ENCODE results near the gene PPP5C. TPM values are rescaled to one million over a fixed set of nuclear protein-coding genes. Genes with fewer than 3 reads are reported as not detected.

The PPP5C gene
- total and polyA plus RNA-seq, 5 donors, result 62.4 to 74.1 (median 64.1) TPM

Other genes with a start within 250 kb of the PPP5C start
- gene IGFL3, start 222.4 kb upstream of the PPP5C start, total RNA-seq, result not detected
- gene IGFL3, start 222.4 kb upstream of the PPP5C start, polyA plus RNA-seq, result not detected
- under 1 TPM in 1 of 4 donors, not detected in 3; 0.43 TPM for gene IGFL2, start 198.8 kb upstream of the PPP5C start, total RNA-seq
- 0.14 TPM for gene IGFL2, start 198.8 kb upstream of the PPP5C start, polyA plus RNA-seq
- gene IGFL1, start 117.3 kb upstream of the PPP5C start, total RNA-seq, result not detected
- not detected for gene IGFL1, start 117.3 kb upstream of the PPP5C start, polyA plus RNA-seq
- gene HIF3A, start 50.0 kb upstream of the PPP5C start, total RNA-seq, result 100 to 1,000 TPM in 1 of 4 donors, 10 to 100 TPM in 3; 60.0 to 132 (median 90.8) TPM
- gene HIF3A, start 50.0 kb upstream of the PPP5C start, polyA plus RNA-seq, result 94.7 TPM
- gene CCDC8, start 66.5 kb downstream of the PPP5C start, total RNA-seq, result 10 to 100 TPM; 47.0 to 54.6 (median 49.9) TPM
- gene CCDC8, start 66.5 kb downstream of the PPP5C start, polyA plus RNA-seq, result 28.8 TPM
- gene PNMA8C, start 81.8 kb downstream of the PPP5C start, total RNA-seq, result under 1 TPM; 0.23 to 0.31 (median 0.26) TPM
- gene PNMA8C, start 81.8 kb downstream of the PPP5C start, polyA plus RNA-seq, result 0.05 TPM
- gene PNMA8A, start 124.5 kb downstream of the PPP5C start, total RNA-seq, result 10 to 100 TPM; 15.7 to 29.8 (median 26.4) TPM
- gene PNMA8A, start 124.5 kb downstream of the PPP5C start, polyA plus RNA-seq, result 10.7 TPM
- 1 to 10 TPM; 2.1 to 3.7 (median 2.3) TPM for gene PNMA8B, start 148.8 kb downstream of the PPP5C start, total RNA-seq
- 1.6 TPM for gene PNMA8B, start 148.8 kb downstream of the PPP5C start, polyA plus RNA-seq